ENCODE results near the gene HIVEP2. TPM values are rescaled to one million over a fixed set of nuclear protein-coding genes. Genes with fewer than 3 reads are reported as not detected.

HIVEP2 gene
- total RNA-seq, 4 donors from 2014 or later: 8.6 to 19.3 (median 12.7) TPM

DNA sequence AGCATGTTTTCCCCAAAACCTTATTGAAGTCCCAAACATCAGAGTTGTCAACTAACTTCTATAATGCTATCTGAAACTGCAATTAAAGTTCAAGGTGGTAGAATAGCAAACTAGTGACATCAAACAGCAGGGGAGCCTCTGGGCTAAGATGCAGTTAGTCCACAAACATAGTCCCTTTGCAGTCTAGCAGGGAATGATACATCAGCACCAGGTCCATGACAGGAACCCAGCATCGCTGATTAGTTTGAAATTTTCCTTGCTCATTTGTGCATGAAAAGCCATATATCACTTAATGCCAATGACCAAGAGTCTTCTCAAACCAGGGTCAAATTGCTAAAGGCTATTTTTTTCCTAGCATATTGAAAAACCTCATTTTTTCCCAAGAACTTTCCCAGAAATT is 145.3 kb downstream of the HIVEP2 start:
- Histone ChIP-seq H3K27me3 (no peaks in the 10 kb centered on the region), H3K4me3 (no peak overlapping the region), H3K36me3 (no peaks in the 10 kb centered on the region), H3K9me3 (no peaks in the 10 kb centered on the region), H3K4me1 (peaks cover 0 to 26% (median 0%) of the 10 kb centered on the region in 3 donors), H3K27ac (no peak overlapping the region)
- intact Hi-C loops (cut with DNase I): no loop called here
- 94 to 100% methylated on average over 1 of the region's 1 CpG for WGBS, 2 donors
- no peak for DNase-seq
- TF ChIP-seq, protein P1, sequence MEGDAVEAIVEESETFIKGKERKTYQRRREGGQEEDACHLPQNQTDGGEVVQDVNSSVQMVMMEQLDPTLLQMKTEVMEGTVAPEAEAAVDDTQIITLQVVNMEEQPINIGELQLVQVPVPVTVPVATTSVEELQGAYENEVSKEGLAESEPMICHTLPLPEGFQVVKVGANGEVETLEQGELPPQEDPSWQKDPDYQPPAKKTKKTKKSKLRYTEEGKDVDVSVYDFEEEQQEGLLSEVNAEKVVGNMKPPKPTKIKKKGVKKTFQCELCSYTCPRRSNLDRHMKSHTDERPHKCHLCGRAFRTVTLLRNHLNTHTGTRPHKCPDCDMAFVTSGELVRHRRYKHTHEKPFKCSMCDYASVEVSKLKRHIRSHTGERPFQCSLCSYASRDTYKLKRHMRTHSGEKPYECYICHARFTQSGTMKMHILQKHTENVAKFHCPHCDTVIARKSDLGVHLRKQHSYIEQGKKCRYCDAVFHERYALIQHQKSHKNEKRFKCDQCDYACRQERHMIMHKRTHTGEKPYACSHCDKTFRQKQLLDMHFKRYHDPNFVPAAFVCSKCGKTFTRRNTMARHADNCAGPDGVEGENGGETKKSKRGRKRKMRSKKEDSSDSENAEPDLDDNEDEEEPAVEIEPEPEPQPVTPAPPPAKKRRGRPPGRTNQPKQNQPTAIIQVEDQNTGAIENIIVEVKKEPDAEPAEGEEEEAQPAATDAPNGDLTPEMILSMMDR (IDR thresholded peaks at IDR 0.05): no peak

DNA sequence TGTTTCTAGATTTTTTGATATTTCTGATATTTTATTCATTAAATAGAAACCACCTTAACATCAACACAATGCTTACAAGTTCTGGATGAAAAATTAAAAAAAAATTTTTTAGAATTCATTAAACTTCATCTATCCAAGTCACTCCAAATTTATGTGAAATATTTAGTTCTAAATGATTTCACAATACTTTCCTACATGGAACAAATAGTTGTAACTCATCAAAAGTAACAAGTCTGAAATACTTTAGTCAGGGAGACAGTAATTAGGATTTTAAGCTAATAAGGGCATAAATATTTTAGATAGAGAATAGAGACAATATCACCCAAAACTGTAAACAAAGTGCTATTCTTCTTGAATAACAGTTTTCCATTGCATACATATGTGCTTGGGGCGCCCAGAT is 147.8 kb downstream of the HIVEP2 start:
- Histone ChIP-seq H3K4me3 (no peak overlapping the region), H3K4me1 (peaks cover 0 to 25% (median 0%) of the 10 kb centered on the region in 3 donors), H3K36me3 (no peaks in the 10 kb centered on the region), H3K27ac (no peak overlapping the region), H3K27me3 (no peaks in the 10 kb centered on the region), H3K9me3 (no peaks in the 10 kb centered on the region)
- intact Hi-C loops (cut with DNase I): no loop called here
- 90 to 100% methylated on average over 1 of the region's 1 CpG for WGBS, 2 donors
- no peak for DNase-seq
- TF ChIP-seq, protein P1 (IDR thresholded peaks at IDR 0.05): no peak
- no peak for TF ChIP-seq POLR2A (IDR thresholded peaks at IDR 0.05)

DNA sequence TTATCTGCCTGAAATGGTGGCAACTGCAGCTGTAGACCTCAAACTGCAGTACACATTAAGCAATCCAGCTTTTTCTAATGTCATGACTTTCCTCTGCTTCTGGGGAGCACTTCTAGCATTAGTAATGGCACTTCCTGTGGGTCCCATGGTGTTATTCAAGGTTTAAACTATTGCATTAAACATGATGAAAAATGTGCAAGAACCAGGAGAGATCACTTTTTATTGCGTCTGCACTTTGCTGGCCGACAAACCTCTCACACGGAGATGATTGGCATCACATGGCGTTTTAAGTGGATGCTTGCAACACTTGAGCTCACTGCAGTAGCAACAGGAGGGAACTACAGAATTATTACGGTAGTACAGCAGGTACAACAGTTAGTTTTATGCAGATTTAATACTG is 148.4 kb downstream of the HIVEP2 start:
- no peak overlapping the region for H3K27ac ChIP-seq
- no peaks in the 10 kb centered on the region for H3K27me3 ChIP-seq
- H3K4me1 ChIP-seq: peaks cover 0 to 21% (median 0%) of the 10 kb centered on the region in 3 donors
- no peak for TF ChIP-seq POLR2A (IDR thresholded peaks at IDR 0.05)
- TF ChIP-seq, protein P1 (IDR thresholded peaks at IDR 0.05): no peak
- no peaks in the 10 kb centered on the region for H3K9me3 ChIP-seq
- no peaks in the 10 kb centered on the region for H3K36me3 ChIP-seq
- no peak for DNase-seq
- intact Hi-C loops (cut with DNase I): no loop called here
- no peak overlapping the region for H3K4me3 ChIP-seq
- 83 to 92% methylated on average over 5 of the region's 5 CpGs for WGBS, 2 donors

DNA sequence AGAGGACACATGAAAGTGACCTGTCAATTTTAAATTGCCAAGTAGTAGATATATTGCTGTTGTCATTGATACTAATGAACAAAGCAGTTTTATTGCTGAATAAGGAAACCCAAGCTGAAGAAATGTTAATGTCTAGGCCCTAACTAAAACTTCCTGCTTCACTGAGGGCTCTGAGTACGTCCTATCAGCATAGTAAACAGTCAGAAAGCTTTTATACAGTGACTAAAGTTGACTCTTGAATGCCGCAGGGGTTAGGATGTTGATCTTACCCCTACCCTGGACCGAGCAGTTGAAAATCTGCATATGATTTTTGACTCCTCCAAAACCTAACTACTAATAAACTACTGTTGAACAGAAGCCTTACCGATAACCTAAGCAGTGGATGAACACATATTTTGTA is 149.0 kb downstream of the HIVEP2 start:
- H3K27me3 ChIP-seq: no peaks in the 10 kb centered on the region
- intact Hi-C loops (cut with DNase I): no loop called here
- 94 to 97% methylated on average over 4 of the region's 4 CpGs for WGBS, 2 donors
- no peaks in the 10 kb centered on the region for H3K9me3 ChIP-seq
- H3K4me3 ChIP-seq: no peak overlapping the region
- TF ChIP-seq, protein P1 (IDR thresholded peaks at IDR 0.05): no peak
- TF ChIP-seq POLR2A (IDR thresholded peaks at IDR 0.05): no peak
- H3K27ac ChIP-seq: no peak overlapping the region
- H3K4me1 ChIP-seq: peaks cover 0 to 21% (median 0%) of the 10 kb centered on the region in 3 donors
- H3K36me3 ChIP-seq: no peaks in the 10 kb centered on the region
- DNase-seq: no peak

DNA sequence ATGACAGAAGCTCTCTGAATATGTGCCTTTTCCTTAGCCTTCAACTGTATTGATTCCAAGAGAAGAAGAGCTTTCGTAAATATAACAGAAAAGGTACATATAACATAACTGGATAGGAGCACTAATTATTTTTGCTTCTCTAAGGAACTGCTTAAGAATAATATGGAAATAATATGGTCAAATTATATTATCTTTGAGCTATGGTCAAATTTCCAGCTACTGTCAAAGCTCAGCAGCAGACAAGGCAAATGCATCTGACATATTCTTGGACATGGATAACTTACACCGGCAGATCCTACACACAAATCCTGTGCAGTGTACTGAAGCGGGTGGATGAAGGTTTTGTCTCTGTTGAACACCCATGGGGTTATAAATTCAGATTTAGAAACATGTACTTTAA is 150.6 kb downstream of the HIVEP2 start:
- Histone ChIP-seq H3K27me3 (no peaks in the 10 kb centered on the region), H3K36me3 (no peaks in the 10 kb centered on the region), H3K9me3 (no peaks in the 10 kb centered on the region), H3K4me1 (peaks cover 0 to 21% (median 0%) of the 10 kb centered on the region in 3 donors), H3K4me3 (no peak overlapping the region), H3K27ac (no peak overlapping the region)
- no peak for DNase-seq
- no peak for TF ChIP-seq POLR2A (IDR thresholded peaks at IDR 0.05)
- TF ChIP-seq, protein P1 (IDR thresholded peaks at IDR 0.05): no peak
- 65 to 93% methylated on average over 3 of the region's 3 CpGs for WGBS, 2 donors
- intact Hi-C loops (cut with DNase I): no loop called here

Measured in esophagus squamous epithelium (tissue), 5 donors.